ENCODE results near the gene PELO.

The PELO gene

GRCh38 chr5:52804981-52805380, 17.3 kb downstream of the PELO start:
- H3K27ac ChIP-seq (ENCODE audit: insufficient read depth in 1 of 2, low read depth in 1 of 2, low read length in 2 of 2, poor library complexity in 1 of 2, severe bottlenecking in 2 of 2): no peak overlapping the region
- peaks cover 14 to 34% (median 24%) of the 10 kb centered on the region in 4 experiments for H3K4me1 ChIP-seq (ENCODE audit: control extremely low read depth in 1 of 4, control insufficient read depth in 4 of 4, insufficient read depth in 4 of 4, low read length in 3 of 4)
- POLR2A ChIA-PET: no interaction called here
- WGBS (ENCODE audit: insufficient coverage): no CpG with 5 or more reads among the region's 2 CpGs
- H3K36me3 ChIP-seq (ENCODE audit: control insufficient read depth in 4 of 4, insufficient read depth in 4 of 4, low read length in 3 of 4): peaks cover 0 to 9% (median 5%) of the 10 kb centered on the region in 4 experiments
- no peaks in the 10 kb centered on the region for H3K27me3 ChIP-seq (replicated peaks in 2 of 5; ENCODE audit: control insufficient read depth in 4 of 5, insufficient read depth in 5 of 5, low read length in 4 of 5)
- CTCF ChIA-PET: interaction anchor here (1.0 kb wide), 1 partner anchor 45 kb away, joined by 3 read pairs; no protein-coding TSS in a partner anchor
- H3K4me3 ChIP-seq (ENCODE audit: control insufficient read depth in 1 of 7, extremely low read depth in 1 of 7, insufficient read depth in 4 of 7, low read depth in 2 of 7, low read length in 6 of 7): no peak overlapping the region
- no peaks in the 10 kb centered on the region for H3K9me3 ChIP-seq (ENCODE audit: control extremely low read depth in 1 of 5, control insufficient read depth in 4 of 5, insufficient read depth in 2 of 5, low read depth in 1 of 5, low read length in 4 of 5)
- no peak for DNase-seq

DNA sequence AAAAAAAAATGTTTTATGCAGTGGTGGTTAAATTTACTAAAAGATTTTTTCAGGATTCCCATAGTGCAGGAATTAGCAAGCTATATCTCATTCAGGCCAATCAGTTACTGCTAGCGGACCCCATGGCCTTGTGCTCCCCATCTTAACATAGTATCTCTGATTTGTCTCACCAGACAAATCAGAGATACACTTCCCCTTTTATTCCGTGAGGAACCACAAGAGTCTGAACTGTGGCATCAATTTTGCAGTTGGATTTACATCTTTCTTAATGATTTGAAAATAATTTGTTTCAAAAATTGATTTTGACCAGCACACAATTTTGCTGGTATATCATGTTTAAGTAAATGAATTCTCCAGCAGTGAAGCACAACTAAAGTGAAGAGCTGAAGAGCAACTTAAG, 17.9 kb downstream of the PELO start:
- DNase-seq: peak in 2 of 3 donors; percentile 18 to 41
- ChIA-PET POLR2A (no interaction called here), CTCF (no interaction called here)
- no peaks in the 10 kb centered on the region for H3K9me3 ChIP-seq (ENCODE audit: control extremely low read depth in 1 of 5, control insufficient read depth in 4 of 5, insufficient read depth in 2 of 5, low read depth in 1 of 5, low read length in 4 of 5)
- H3K27me3 ChIP-seq (replicated peaks in 2 of 5; ENCODE audit: control insufficient read depth in 4 of 5, insufficient read depth in 5 of 5, low read length in 4 of 5): no peaks in the 10 kb centered on the region
- H3K36me3 ChIP-seq (ENCODE audit: control insufficient read depth in 4 of 4, insufficient read depth in 4 of 4, low read length in 3 of 4): peaks cover 0 to 9% (median 5%) of the 10 kb centered on the region in 4 experiments
- no CpG with 5 or more reads among the region's 2 CpGs for WGBS (ENCODE audit: insufficient coverage)
- H3K4me1 ChIP-seq (ENCODE audit: control extremely low read depth in 1 of 4, control insufficient read depth in 4 of 4, insufficient read depth in 4 of 4, low read length in 3 of 4): peaks cover 16 to 30% (median 20%) of the 10 kb centered on the region in 4 experiments
- H3K27ac ChIP-seq (ENCODE audit: insufficient read depth in 1 of 2, low read depth in 1 of 2, low read length in 2 of 2, poor library complexity in 1 of 2, severe bottlenecking in 2 of 2): no peak overlapping the region
- no peak overlapping the region for H3K4me3 ChIP-seq (ENCODE audit: control insufficient read depth in 1 of 7, extremely low read depth in 1 of 7, insufficient read depth in 4 of 7, low read depth in 2 of 7, low read length in 6 of 7)

DNA sequence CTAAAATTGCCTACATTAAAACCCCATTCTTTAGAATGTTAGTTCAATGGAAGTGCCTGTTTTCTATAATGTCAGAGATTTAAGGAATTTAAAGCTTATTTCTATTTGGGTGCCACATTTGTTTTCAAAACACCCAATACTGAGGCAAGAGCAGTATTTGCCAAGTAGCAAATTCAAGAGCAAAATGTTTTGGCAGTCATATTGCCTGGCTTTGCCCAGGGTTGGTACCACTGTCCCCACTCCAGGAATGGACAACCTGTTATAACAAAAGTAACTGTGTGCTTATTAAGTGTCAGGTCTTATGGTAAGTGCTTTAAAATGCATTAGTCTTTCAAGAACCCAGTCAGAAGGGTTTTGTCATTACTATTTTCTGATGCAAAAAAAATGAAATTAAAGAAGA, 19.3 kb downstream of the PELO start:
- no peak for DNase-seq
- ChIA-PET CTCF (interaction anchor here (0.7 kb wide), 1 partner anchor 8 kb away, joined by 3 read pairs; no protein-coding TSS in a partner anchor), POLR2A (no interaction called here)
- Histone ChIP-seq H3K4me3 (ENCODE audit: control insufficient read depth in 1 of 7, extremely low read depth in 1 of 7, insufficient read depth in 4 of 7, low read depth in 2 of 7, low read length in 6 of 7) (no peak overlapping the region), H3K4me1 (ENCODE audit: control extremely low read depth in 1 of 4, control insufficient read depth in 4 of 4, insufficient read depth in 4 of 4, low read length in 3 of 4) (peaks cover 6 to 18% (median 11%) of the 10 kb centered on the region in 4 experiments), H3K27ac (ENCODE audit: insufficient read depth in 1 of 2, low read depth in 1 of 2, low read length in 2 of 2, poor library complexity in 1 of 2, severe bottlenecking in 2 of 2) (no peak overlapping the region), H3K9me3 (ENCODE audit: control extremely low read depth in 1 of 5, control insufficient read depth in 4 of 5, insufficient read depth in 2 of 5, low read depth in 1 of 5, low read length in 4 of 5) (no peaks in the 10 kb centered on the region), H3K36me3 (ENCODE audit: control insufficient read depth in 4 of 4, insufficient read depth in 4 of 4, low read length in 3 of 4) (peaks cover 0 to 4% (median 2%) of the 10 kb centered on the region in 4 experiments), H3K27me3 (replicated peaks in 2 of 5; ENCODE audit: control insufficient read depth in 4 of 5, insufficient read depth in 5 of 5, low read length in 4 of 5) (no peaks in the 10 kb centered on the region)

DNA sequence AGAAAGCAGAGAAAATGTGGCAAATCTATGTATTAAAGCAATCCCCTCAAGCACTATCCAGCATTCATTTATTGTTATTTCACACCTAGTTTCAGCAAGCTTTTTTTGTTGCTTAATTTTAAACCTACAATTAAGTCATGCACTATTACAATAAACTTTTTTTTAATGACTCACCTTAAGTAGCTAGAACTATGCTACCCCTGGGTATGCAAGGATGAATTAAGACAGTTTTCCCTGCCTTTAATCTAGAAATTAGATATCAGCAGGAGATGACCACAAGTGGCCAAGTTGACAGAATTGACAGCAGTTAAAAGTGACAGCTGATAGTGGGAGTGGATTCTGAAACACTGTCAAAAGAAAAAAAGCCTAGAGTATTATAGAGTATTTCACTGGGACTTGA, 20.0 kb downstream of the PELO start:
- H3K36me3 ChIP-seq (ENCODE audit: control insufficient read depth in 4 of 4, insufficient read depth in 4 of 4, low read length in 3 of 4): peaks cover 0 to 4% (median 2%) of the 10 kb centered on the region in 4 experiments
- no peak for DNase-seq
- peaks cover 6 to 12% (median 8%) of the 10 kb centered on the region in 4 experiments for H3K4me1 ChIP-seq (ENCODE audit: control extremely low read depth in 1 of 4, control insufficient read depth in 4 of 4, insufficient read depth in 4 of 4, low read length in 3 of 4)
- CTCF ChIA-PET: interaction anchor here (0.7 to 0.9 kb wide), 3 partner anchors 9 to 38 kb away, joined by 3 read pairs; no protein-coding TSS in a partner anchor
- H3K27me3 ChIP-seq (replicated peaks in 2 of 5; ENCODE audit: control insufficient read depth in 4 of 5, insufficient read depth in 5 of 5, low read length in 4 of 5): no peaks in the 10 kb centered on the region
- H3K27ac ChIP-seq (ENCODE audit: insufficient read depth in 1 of 2, low read depth in 1 of 2, low read length in 2 of 2, poor library complexity in 1 of 2, severe bottlenecking in 2 of 2): no peak overlapping the region
- POLR2A ChIA-PET: no interaction called here
- H3K4me3 ChIP-seq (ENCODE audit: control insufficient read depth in 1 of 7, extremely low read depth in 1 of 7, insufficient read depth in 4 of 7, low read depth in 2 of 7, low read length in 6 of 7): no peak overlapping the region
- H3K9me3 ChIP-seq (ENCODE audit: control extremely low read depth in 1 of 5, control insufficient read depth in 4 of 5, insufficient read depth in 2 of 5, low read depth in 1 of 5, low read length in 4 of 5): no peaks in the 10 kb centered on the region

GRCh38 chr5:52808316-52808901, 20.7 kb downstream of the PELO start:
- H3K36me3 ChIP-seq (ENCODE audit: control insufficient read depth in 4 of 4, insufficient read depth in 4 of 4, low read length in 3 of 4): peaks cover 0 to 3% (median 0%) of the 10 kb centered on the region in 4 experiments
- H3K4me3 ChIP-seq (ENCODE audit: control insufficient read depth in 1 of 7, extremely low read depth in 1 of 7, insufficient read depth in 4 of 7, low read depth in 2 of 7, low read length in 6 of 7): no peak overlapping the region
- H3K27me3 ChIP-seq (replicated peaks in 2 of 5; ENCODE audit: control insufficient read depth in 4 of 5, insufficient read depth in 5 of 5, low read length in 4 of 5): no peaks in the 10 kb centered on the region
- H3K9me3 ChIP-seq (ENCODE audit: control extremely low read depth in 1 of 5, control insufficient read depth in 4 of 5, insufficient read depth in 2 of 5, low read depth in 1 of 5, low read length in 4 of 5): no peaks in the 10 kb centered on the region
- 100% methylated on average over 1 of the region's 2 CpGs for WGBS (ENCODE audit: insufficient coverage)
- no peak for DNase-seq
- no peak overlapping the region for H3K27ac ChIP-seq (ENCODE audit: insufficient read depth in 1 of 2, low read depth in 1 of 2, low read length in 2 of 2, poor library complexity in 1 of 2, severe bottlenecking in 2 of 2)
- peaks cover 6 to 8% (median 8%) of the 10 kb centered on the region in 4 experiments for H3K4me1 ChIP-seq (ENCODE audit: control extremely low read depth in 1 of 4, control insufficient read depth in 4 of 4, insufficient read depth in 4 of 4, low read length in 3 of 4)
- CTCF ChIA-PET: interaction anchor here (0.8 to 0.9 kb wide), 2 partner anchors 17 to 38 kb away, joined by 3 read pairs; no protein-coding TSS in a partner anchor
- POLR2A ChIA-PET: no interaction called here

- CTCF ChIA-PET: no interaction called here
- peak in 2 of 3 donors; percentile 57 to 65 for DNase-seq
- H3K9me3 ChIP-seq (ENCODE audit: control extremely low read depth in 1 of 5, control insufficient read depth in 4 of 5, insufficient read depth in 2 of 5, low read depth in 1 of 5, low read length in 4 of 5): no peaks in the 10 kb centered on the region
- peaks cover 5 to 6% (median 5%) of the 10 kb centered on the region in 4 experiments for H3K4me1 ChIP-seq (ENCODE audit: control extremely low read depth in 1 of 4, control insufficient read depth in 4 of 4, insufficient read depth in 4 of 4, low read length in 3 of 4)
- WGBS (ENCODE audit: insufficient coverage): no CpG with 5 or more reads among the region's 1 CpG
- H3K27ac ChIP-seq (ENCODE audit: insufficient read depth in 1 of 2, low read depth in 1 of 2, low read length in 2 of 2, poor library complexity in 1 of 2, severe bottlenecking in 2 of 2): no peak overlapping the region
- no peaks in the 10 kb centered on the region for H3K36me3 ChIP-seq (ENCODE audit: control insufficient read depth in 4 of 4, insufficient read depth in 4 of 4, low read length in 3 of 4)
- POLR2A ChIA-PET: no interaction called here
- no peak overlapping the region for H3K4me3 ChIP-seq (ENCODE audit: control insufficient read depth in 1 of 7, extremely low read depth in 1 of 7, insufficient read depth in 4 of 7, low read depth in 2 of 7, low read length in 6 of 7)
- H3K27me3 ChIP-seq (replicated peaks in 2 of 5; ENCODE audit: control insufficient read depth in 4 of 5, insufficient read depth in 5 of 5, low read length in 4 of 5): no peaks in the 10 kb centered on the region
Measured at GRCh38 chr5:52809884-52810283, 22.2 kb downstream of the PELO start.

DNA sequence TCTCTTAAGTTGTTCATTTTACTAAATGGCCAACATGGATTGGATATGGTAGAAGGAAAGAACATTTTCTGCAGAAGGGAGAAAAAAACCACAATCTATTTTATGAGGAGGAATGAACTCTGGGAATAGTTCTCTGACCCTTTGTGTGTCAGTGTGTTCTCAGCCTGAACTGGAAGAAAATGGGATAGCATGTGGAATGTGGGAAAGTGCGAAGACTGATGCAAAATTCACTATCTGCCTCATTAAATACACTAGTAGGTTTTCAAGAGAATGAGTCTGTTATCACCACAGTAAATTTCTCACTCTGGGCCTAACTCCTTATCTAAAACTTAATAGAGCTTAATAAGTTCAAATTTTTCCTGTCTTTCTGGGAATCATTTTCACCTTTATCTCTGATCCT, 22.7 kb downstream of the PELO start:
- Histone ChIP-seq H3K27ac (ENCODE audit: insufficient read depth in 1 of 2, low read depth in 1 of 2, low read length in 2 of 2, poor library complexity in 1 of 2, severe bottlenecking in 2 of 2) (no peak overlapping the region), H3K4me1 (ENCODE audit: control extremely low read depth in 1 of 4, control insufficient read depth in 4 of 4, insufficient read depth in 4 of 4, low read length in 3 of 4) (peaks cover 4 to 6% (median 5%) of the 10 kb centered on the region in 4 experiments), H3K36me3 (ENCODE audit: control insufficient read depth in 4 of 4, insufficient read depth in 4 of 4, low read length in 3 of 4) (no peaks in the 10 kb centered on the region), H3K27me3 (replicated peaks in 2 of 5; ENCODE audit: control insufficient read depth in 4 of 5, insufficient read depth in 5 of 5, low read length in 4 of 5) (no peaks in the 10 kb centered on the region), H3K9me3 (ENCODE audit: control extremely low read depth in 1 of 5, control insufficient read depth in 4 of 5, insufficient read depth in 2 of 5, low read depth in 1 of 5, low read length in 4 of 5) (no peaks in the 10 kb centered on the region), H3K4me3 (ENCODE audit: control insufficient read depth in 1 of 7, extremely low read depth in 1 of 7, insufficient read depth in 4 of 7, low read depth in 2 of 7, low read length in 6 of 7) (no peak overlapping the region)
- ChIA-PET CTCF (no interaction called here), POLR2A (no interaction called here)
- no CpG with 5 or more reads among the region's 1 CpG for WGBS (ENCODE audit: insufficient coverage)
- DNase-seq: no peak

All from common myeloid progenitor, CD34-positive (primary cell).